MM.1S (cell line): ENCODE measurements around the gene ANKRD36B.

Experiments used
- CTCF ChIP-seq: fragments of 300-600 bp; sonication (generic); IDR thresholded peaks from 2 replicates; pipeline ENCODE4 v1.5.1; 2016; ENCODE audit warnings: antibody characterized with exemption, low read length, mixed read lengths
- EZH2 ChIP-seq: fragments of 300-600 bp; sonication (generic); optimal IDR thresholded peaks from 2 replicates; pipeline ENCODE3; 2017; ENCODE audit warnings: low read depth, mild to moderate bottlenecking, antibody characterized with exemption, low read length, mixed read lengths

GRCh38 chr2:97617911-97618310 lies 28.2 kb upstream of the ANKRD36B start:
- TF ChIP-seq CTCF: no peak
- no peak for TF ChIP-seq EZH2
